Body of pancreas (tissue), 4 donors: ENCODE results near the gene DCLRE1B. TPM values are rescaled to one million over a fixed set of nuclear protein-coding genes. Genes with fewer than 3 reads are reported as not detected.

Experiments
- ATAC-seq: fragments of 150-250 bp; one replicate; pipeline ENCODE4 v1.9.1; 2016
- DNase-seq, 4 donors: peaks; one replicate each; pipeline ENCODE4 v3.0.0-alpha.2; 2019
- H3K27ac ChIP-seq, 4 donors: fragments of 200-600 bp; sonication (generic); 1 replicate in 3 of 4; 2 replicates in 1 of 4; pipeline versions ENCODE4 v1.5.1 to v1.6.1; 2016 to 2019; ENCODE audit warnings: mild to moderate bottlenecking in 1 of 4, mixed read lengths in 1 of 4, moderate library complexity in 1 of 4
- H3K27me3 ChIP-seq, 2 donors: fragments of 200-600 bp; sonication (generic); one replicate each; pipeline ENCODE4 v1.6.0; 2016; ENCODE audit warnings: mild to moderate bottlenecking in 1 of 2
- H3K36me3 ChIP-seq, 2 donors: fragments of 200-600 bp; sonication (generic); replicated peaks in 1 of 2; 2 replicates each; pipeline ENCODE4 v1.5.1; 2016; ENCODE audit warnings: low read depth in 2 of 2; ENCODE audit not compliant: insufficient read depth in 1 of 2
- H3K4me1 ChIP-seq: fragments of 200-600 bp; sonication (generic); one replicate; pipeline ENCODE4 v1.6.0; 2016
- H3K4me3 ChIP-seq, 2 donors: fragments of 200-600 bp; sonication (generic); 1 replicate in 1 of 2; 2 replicates in 1 of 2; pipeline ENCODE4 v1.5.1; 2016 to 2019
- H3K9me3 ChIP-seq, 3 donors: fragments of 200-600 bp; sonication (generic); 1 replicate in 2 of 3; 2 replicates in 1 of 3; pipeline ENCODE4 v1.5.1; 2016
- CTCF ChIP-seq, 7 experiments: fragments of 450-650 bp in 4 of 7; fragments of 200-600 bp in 3 of 7; sonication (generic) in 3 of 7; IDR thresholded peaks; one replicate each; pipeline ENCODE4 v1.5.1; 2016 to 2019; ENCODE audit warnings: antibody characterized with exemption in 7 of 7
- POLR2A ChIP-seq, 3 donors: fragments of 450-650 bp; IDR thresholded peaks; one replicate each; pipeline ENCODE4 v1.6.1; 2016; ENCODE audit warnings: antibody characterized with exemption in 3 of 3, mild to moderate bottlenecking in 2 of 3
- WGBS, 2 donors: methylation state at CpG; one replicate each; pipeline ENCODE4 v1.1.5; 2017; 5-methylcytosine and 5-hydroxymethylcytosine counted together
- intact Hi-C: fragments of 100-400 bp; cut with DNase I; formaldehyde crosslinking; loops from one replicate; pipeline ENCODE4 v1.15.1; 2023
- total RNA-seq, 2 donors: library from RNA; depleted of rRNA; stranded (reverse); fragments of >200 nt; gene quantifications; one replicate each; pipeline ENCODE4 v1.1.0, GENCODE V29; 2016

The DCLRE1B gene
- total RNA-seq, 2 donors from 2014 or later = 1.3 to 2.1 TPM

GRCh38 chr1:113917400-113918082, 12.4 kb downstream of the DCLRE1B start:
- Histone ChIP-seq H3K27ac (no peak overlapping the region), H3K36me3 (no peaks in the 10 kb centered on the region), H3K4me3 (no peak overlapping the region), H3K27me3 (no peaks in the 10 kb centered on the region), H3K4me1 (peaks cover 6% of the 10 kb centered on the region), H3K9me3 (no peaks in the 10 kb centered on the region)
- no peak for ATAC-seq
- WGBS, 2 donors = 82 to 83% methylated on average over 2 of the region's 2 CpGs
- no peak for DNase-seq
- TF ChIP-seq CTCF (IDR thresholded peaks at IDR 0.05) = no peak
- TF ChIP-seq POLR2A (IDR thresholded peaks at IDR 0.05) = no peak
- intact Hi-C loops = no loop called here

GRCh38 chr1:113918243-113918642, 13.1 kb downstream of the DCLRE1B start:
- Histone ChIP-seq H3K4me3 (no peak overlapping the region), H3K9me3 (no peaks in the 10 kb centered on the region), H3K36me3 (no peaks in the 10 kb centered on the region), H3K27ac (no peak overlapping the region), H3K4me1 (no peaks in the 10 kb centered on the region), H3K27me3 (no peaks in the 10 kb centered on the region)
- intact Hi-C loops = no loop called here
- TF ChIP-seq CTCF (IDR thresholded peaks at IDR 0.05) (no peak), POLR2A (IDR thresholded peaks at IDR 0.05) (no peak)
- DNase-seq = no peak
- ATAC-seq = no peak

GRCh38 chr1:113922957-113923356, 17.8 kb downstream of the DCLRE1B start:
- no peak for TF ChIP-seq POLR2A (IDR thresholded peaks at IDR 0.05)
- no peak for TF ChIP-seq CTCF (IDR thresholded peaks at IDR 0.05)
- Histone ChIP-seq H3K27ac (no peak overlapping the region), H3K36me3 (no peaks in the 10 kb centered on the region), H3K27me3 (no peaks in the 10 kb centered on the region), H3K4me3 (no peak overlapping the region), H3K9me3 (no peaks in the 10 kb centered on the region), H3K4me1 (peaks cover 4% of the 10 kb centered on the region)
- WGBS, 2 donors = 84 to 95% methylated on average over 4 of the region's 4 CpGs
- DNase-seq = no peak
- ATAC-seq = no peak
- intact Hi-C loops = no loop called here

GRCh38 chr1:113924473-113924872, 19.3 kb downstream of the DCLRE1B start:
- H3K4me1 ChIP-seq = peaks cover 6% of the 10 kb centered on the region
- H3K27ac ChIP-seq = no peak overlapping the region

More at GRCh38 chr1:113924473-113924872, 19.3 kb downstream of the DCLRE1B start:
- DNase-seq (no peak), ATAC-seq (no peak)
- H3K36me3 ChIP-seq = no peaks in the 10 kb centered on the region
- 94 to 95% methylated on average over 2 of the region's 2 CpGs for WGBS, 2 donors
- H3K9me3 ChIP-seq = no peaks in the 10 kb centered on the region
- TF ChIP-seq POLR2A (IDR thresholded peaks at IDR 0.05) (no peak), CTCF (IDR thresholded peaks at IDR 0.05) (no peak)
- no peaks in the 10 kb centered on the region for H3K27me3 ChIP-seq
- no peak overlapping the region for H3K4me3 ChIP-seq
- intact Hi-C loops = no loop called here
